GM21723 (cell line): ENCODE results near the gene CLIP1.

Source experiments
- ATAC-seq: cut with Tn5 transposase; IDR thresholded peaks from one replicate; pipeline ENCODE4 v1.9.1; 2021; ENCODE audit warnings: mild to moderate bottlenecking, moderate library complexity; ENCODE audit not compliant: unreplicated experiment

The CLIP1 gene

GRCh38 chr12:122318607-122319605 lies 103.6 kb downstream of the CLIP1 start:
- ATAC-seq, result no peak

GRCh38 chr12:122312926-122313325 lies 109.5 kb downstream of the CLIP1 start:
- no peak for ATAC-seq

GRCh38 chr12:122311696-122312095 lies 110.8 kb downstream of the CLIP1 start:
- ATAC-seq, result no peak

GRCh38 chr12:122310626-122311333 lies 111.7 kb downstream of the CLIP1 start:
- ATAC-seq, result no peak

- no peak for ATAC-seq
These were observed 112.8 kb downstream of the CLIP1 start for GRCh38 chr12:122309564-122310121.

- no peak for ATAC-seq
These were observed 113.7 kb downstream of the CLIP1 start for GRCh38 chr12:122308811-122309210.

GRCh38 chr12:122306407-122306806 lies 116.1 kb downstream of the CLIP1 start:
- no peak for ATAC-seq

- ATAC-seq, result no peak
These were observed 117.5 kb downstream of the CLIP1 start for GRCh38 chr12:122304924-122305323.

GRCh38 chr12:122303068-122303467 lies 119.4 kb downstream of the CLIP1 start:
- ATAC-seq, result no peak

- ATAC-seq, result no peak
These were observed 124.3 kb downstream of the CLIP1 start for GRCh38 chr12:122298071-122298748.

GRCh38 chr12:122297494-122297893 lies 125.0 kb downstream of the CLIP1 start:
- ATAC-seq, result no peak

- no peak for ATAC-seq
These were observed 126.6 kb downstream of the CLIP1 start for GRCh38 chr12:122295877-122296276.

GRCh38 chr12:122293081-122293480 lies 129.4 kb downstream of the CLIP1 start:
- ATAC-seq, result no peak

GRCh38 chr12:122291431-122291830 lies 131.0 kb downstream of the CLIP1 start:
- no peak for ATAC-seq

- ATAC-seq, result no peak
These were observed 138.8 kb downstream of the CLIP1 start for GRCh38 chr12:122283680-122284079.

GRCh38 chr12:122282061-122282460 lies 140.4 kb downstream of the CLIP1 start:
- ATAC-seq, result no peak

- ATAC-seq, result no peak
These were observed 146.2 kb downstream of the CLIP1 start for GRCh38 chr12:122276242-122276641.

- no peak for ATAC-seq
These were observed 147.0 kb downstream of the CLIP1 start for GRCh38 chr12:122275459-122275858.

GRCh38 chr12:122266230-122266901 lies 156.1 kb downstream of the CLIP1 start, which contains the start of gene VPS33A:
VPS33A (minus strand) TSS chr12:122266494; CDS start chr12:122266408, 86 bp downstream.
- peak; percentile 89 for ATAC-seq

- peak; percentile 39 for ATAC-seq
These were observed 156.6 kb downstream of the CLIP1 start for GRCh38 chr12:122265886-122266229.
